Measurements from ENCODE around the gene KLHL34. TPM values are rescaled to one million over a fixed set of nuclear protein-coding genes. Genes with fewer than 3 reads are reported as not detected.

Gene KLHL34
- total and polyA plus RNA-seq, 7 experiments from 2014 or later: 0.41 to 5.3 (median 3.5) TPM

DNA sequence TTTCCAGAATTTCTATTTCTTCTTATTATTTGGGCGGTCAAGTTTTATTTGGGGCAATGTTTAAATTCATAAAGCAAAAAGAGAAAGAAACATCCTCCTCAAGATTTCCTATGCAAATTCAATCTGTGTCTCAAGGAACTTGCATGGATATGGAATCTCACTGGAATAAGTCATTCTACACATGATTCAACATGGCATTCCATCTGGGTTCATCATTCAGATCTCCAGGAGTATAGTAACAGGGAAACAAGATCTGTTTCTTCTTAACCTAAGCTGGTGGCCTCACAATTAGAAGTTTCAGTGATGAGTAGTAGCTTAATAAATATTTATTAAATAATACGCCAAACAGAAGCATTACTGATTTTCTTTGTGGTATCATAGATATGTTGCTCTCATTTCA is 19.8 kb downstream of the KLHL34 start:
- CTCF ChIA-PET: interaction anchor here (0.6 kb wide), 1 partner anchor 130 kb away, joined by 3 read pairs; no protein-coding TSS in a partner anchor
- Mint-ChIP-seq H3K27ac (no peak overlapping the region), H3K27me3 (no peaks in the 10 kb centered on the region), H3K9me3 (no peaks in the 10 kb centered on the region), H3K36me3 (peaks cover 0 to 8% (median 0%) of the 10 kb centered on the region in 5 donors), H3K4me3 (no peak overlapping the region), H3K4me1 (no peaks in the 10 kb centered on the region)
- Histone ChIP-seq H3K4me1 (ENCODE audit: control insufficient read depth in 2 of 2, insufficient read depth in 2 of 2, low read length in 2 of 2) (no peaks in the 10 kb centered on the region), H3K36me3 (ENCODE audit: control insufficient read depth in 2 of 3, insufficient read depth in 3 of 3, low read length in 3 of 3) (no peaks in the 10 kb centered on the region), H3K27me3 (ENCODE audit: control insufficient read depth in 2 of 2, insufficient read depth in 2 of 2, low read length in 2 of 2) (no peaks in the 10 kb centered on the region), H3K27ac (ENCODE audit: low read depth, low read length) (no peak overlapping the region), H3K9me3 (ENCODE audit: control insufficient read depth in 2 of 3, low read length in 3 of 3) (no peaks in the 10 kb centered on the region), H3K4me3 (ENCODE audit: low read length) (no peak overlapping the region)
- ATAC-seq: no peak
- DNase-seq: no peak
- intact Hi-C loops (cut with micrococcal nuclease): no loop called here
- POLR2A ChIA-PET: no interaction called here

DNA sequence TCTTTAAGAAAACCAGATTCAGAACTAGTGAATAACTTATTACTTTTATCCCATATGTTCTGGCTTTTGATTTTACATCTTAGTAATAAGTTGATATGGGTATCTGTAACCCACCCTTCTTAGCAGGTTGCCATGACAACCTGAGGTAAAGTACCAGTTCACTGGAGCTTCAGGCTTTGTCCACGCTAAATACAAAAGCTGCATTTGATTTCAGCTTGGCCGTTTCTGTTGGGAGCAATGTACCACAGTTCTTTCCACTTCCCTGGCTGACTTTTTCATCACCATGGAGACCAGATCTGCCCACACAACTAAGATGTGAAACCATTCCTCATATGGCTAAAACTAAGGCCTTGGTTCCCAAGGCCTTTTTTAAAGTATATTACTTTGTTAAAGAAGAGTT is 26.1 kb downstream of the KLHL34 start:
- Histone ChIP-seq H3K4me3 (ENCODE audit: low read length) (no peak overlapping the region), H3K27me3 (ENCODE audit: control insufficient read depth in 2 of 2, insufficient read depth in 2 of 2, low read length in 2 of 2) (no peaks in the 10 kb centered on the region), H3K27ac (ENCODE audit: low read depth, low read length) (no peak overlapping the region), H3K4me1 (ENCODE audit: control insufficient read depth in 2 of 2, insufficient read depth in 2 of 2, low read length in 2 of 2) (no peaks in the 10 kb centered on the region), H3K9me3 (ENCODE audit: control insufficient read depth in 2 of 3, low read length in 3 of 3) (no peaks in the 10 kb centered on the region), H3K36me3 (ENCODE audit: control insufficient read depth in 2 of 3, insufficient read depth in 3 of 3, low read length in 3 of 3) (no peaks in the 10 kb centered on the region)
- Mint-ChIP-seq H3K9me3 (peaks cover 0 to 6% (median 0%) of the 10 kb centered on the region in 11 donors), H3K27me3 (no peaks in the 10 kb centered on the region), H3K4me3 (no peak overlapping the region), H3K36me3 (peaks cover 0 to 18% (median 7%) of the 10 kb centered on the region in 5 donors), H3K27ac (no peak overlapping the region), H3K4me1 (no peaks in the 10 kb centered on the region)
- POLR2A ChIA-PET: no interaction called here
- CTCF ChIA-PET: no interaction called here
- intact Hi-C loops (cut with micrococcal nuclease): no loop called here
- DNase-seq (no peak), ATAC-seq (no peak)

DNA sequence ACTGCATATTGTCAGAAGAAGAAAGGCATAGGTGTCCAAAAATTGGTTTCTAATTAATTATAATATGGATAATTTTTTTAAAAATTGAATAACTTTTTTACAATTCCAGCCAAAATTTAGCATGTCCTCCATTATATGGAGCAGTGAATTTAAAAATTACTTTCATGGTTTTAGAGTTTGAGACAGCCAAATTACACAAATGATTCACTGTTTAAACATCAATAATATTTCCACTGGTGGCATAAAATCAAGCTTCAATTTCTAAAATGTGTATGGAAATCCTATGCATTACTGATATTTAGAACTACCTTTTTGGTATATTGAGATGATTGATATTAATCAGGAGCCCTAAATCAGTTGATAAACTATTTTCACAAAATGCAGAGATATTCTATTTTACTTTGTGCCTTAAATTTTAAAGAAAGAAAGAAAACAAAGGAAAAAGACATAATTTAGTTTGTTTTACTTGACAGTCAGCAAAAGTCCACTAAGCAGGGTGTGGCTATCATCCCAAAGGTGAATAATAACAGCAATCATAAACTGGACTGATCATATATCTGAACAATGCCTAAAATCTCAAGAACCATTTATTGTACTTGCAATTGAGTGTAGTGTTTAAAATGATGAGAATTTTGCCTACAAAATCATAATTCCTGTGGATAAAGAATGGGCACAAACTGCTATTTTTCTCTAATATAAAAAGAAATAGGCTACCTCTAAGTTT is 34.2 kb downstream of the KLHL34 start:
- Histone ChIP-seq H3K27ac (ENCODE audit: low read depth, low read length) (no peak overlapping the region), H3K36me3 (ENCODE audit: control insufficient read depth in 2 of 3, insufficient read depth in 3 of 3, low read length in 3 of 3) (no peaks in the 10 kb centered on the region), H3K4me3 (ENCODE audit: low read length) (no peak overlapping the region), H3K27me3 (ENCODE audit: control insufficient read depth in 2 of 2, insufficient read depth in 2 of 2, low read length in 2 of 2) (no peaks in the 10 kb centered on the region), H3K4me1 (ENCODE audit: control insufficient read depth in 2 of 2, insufficient read depth in 2 of 2, low read length in 2 of 2) (no peaks in the 10 kb centered on the region), H3K9me3 (ENCODE audit: control insufficient read depth in 2 of 3, low read length in 3 of 3) (no peaks in the 10 kb centered on the region)
- ChIA-PET CTCF (no interaction called here), POLR2A (no interaction called here)
- intact Hi-C loops (cut with micrococcal nuclease): no loop called here
- Mint-ChIP-seq H3K9me3 (peaks cover 0 to 12% (median 0%) of the 10 kb centered on the region in 11 donors), H3K4me3 (no peak overlapping the region), H3K27me3 (no peaks in the 10 kb centered on the region), H3K36me3 (peaks cover 0 to 20% (median 18%) of the 10 kb centered on the region in 5 donors), H3K4me1 (peaks cover 0 to 6% (median 0%) of the 10 kb centered on the region in 7 donors), H3K27ac (no peak overlapping the region)
- ATAC-seq: no peak
- no peak for DNase-seq

DNA sequence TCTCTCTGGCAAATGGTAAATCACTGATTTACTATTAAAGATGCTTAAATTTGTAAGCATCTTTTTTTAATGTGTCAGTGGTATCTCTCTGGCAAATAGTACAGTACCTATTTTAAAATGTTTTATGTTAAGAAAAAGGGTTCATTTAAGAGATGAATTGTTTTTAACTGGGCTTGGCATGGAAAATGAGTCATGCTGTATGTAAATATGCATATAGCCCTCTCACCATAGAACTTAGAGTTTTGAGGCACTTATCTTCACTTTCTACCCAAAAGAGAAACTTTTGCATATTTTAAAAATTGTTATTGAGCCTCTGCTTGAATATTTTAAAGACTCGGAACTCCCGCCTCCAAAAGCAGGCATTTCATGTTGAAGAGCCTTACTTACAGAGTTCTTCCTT is 37.9 kb downstream of the KLHL34 start:
- no peaks in the 10 kb centered on the region for H3K9me3 Mint-ChIP-seq
- no peak for DNase-seq
- CTCF ChIA-PET: no interaction called here

DNA sequence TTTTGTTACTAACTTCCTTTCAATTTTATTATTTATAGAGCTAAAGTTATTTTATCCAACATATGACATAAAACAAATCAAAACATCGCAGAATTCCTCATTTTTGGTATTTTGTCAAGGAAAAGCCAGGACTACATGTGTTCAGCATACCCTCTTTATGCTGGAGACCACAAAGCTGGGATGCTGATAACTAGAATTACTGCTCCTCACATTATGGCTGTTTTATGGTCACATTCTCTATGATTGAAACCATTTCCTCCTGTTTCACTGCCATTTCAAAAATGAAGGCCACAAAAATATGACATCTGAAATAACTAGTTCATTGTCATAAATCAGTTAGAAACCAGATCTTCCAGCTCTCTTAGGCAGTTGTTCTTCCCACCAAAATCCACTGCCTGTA is 41.7 kb downstream of the KLHL34 start:
- DNase-seq (no peak), ATAC-seq (no peak)
- CTCF ChIA-PET: no interaction called here
- H3K9me3 Mint-ChIP-seq: no peaks in the 10 kb centered on the region
- H3K27me3 ChIP-seq (ENCODE audit: control insufficient read depth in 2 of 2, insufficient read depth in 2 of 2, low read length in 2 of 2): no peaks in the 10 kb centered on the region
- H3K36me3 Mint-ChIP-seq: peaks cover 0 to 21% (median 7%) of the 10 kb centered on the region in 5 donors
- no peaks in the 10 kb centered on the region for H3K9me3 ChIP-seq (ENCODE audit: control insufficient read depth in 2 of 3, low read length in 3 of 3)
- no peak overlapping the region for H3K27ac Mint-ChIP-seq
- no peaks in the 10 kb centered on the region for H3K27me3 Mint-ChIP-seq
- no peaks in the 10 kb centered on the region for H3K4me1 ChIP-seq (ENCODE audit: control insufficient read depth in 2 of 2, insufficient read depth in 2 of 2, low read length in 2 of 2)
- H3K36me3 ChIP-seq (ENCODE audit: control insufficient read depth in 2 of 3, insufficient read depth in 3 of 3, low read length in 3 of 3): no peaks in the 10 kb centered on the region
- H3K4me1 Mint-ChIP-seq: no peaks in the 10 kb centered on the region
- no peak overlapping the region for H3K4me3 Mint-ChIP-seq
- POLR2A ChIA-PET: no interaction called here
- H3K27ac ChIP-seq (ENCODE audit: low read depth, low read length): no peak overlapping the region
- intact Hi-C loops (cut with micrococcal nuclease): no loop called here
- no peak overlapping the region for H3K4me3 ChIP-seq (ENCODE audit: low read length)

More for the DNA sequence above, 37.9 kb downstream of the KLHL34 start:
- Histone ChIP-seq H3K9me3 (ENCODE audit: control insufficient read depth in 2 of 3, low read length in 3 of 3) (no peaks in the 10 kb centered on the region), H3K4me1 (ENCODE audit: control insufficient read depth in 2 of 2, insufficient read depth in 2 of 2, low read length in 2 of 2) (no peaks in the 10 kb centered on the region), H3K4me3 (ENCODE audit: low read length) (no peak overlapping the region), H3K27me3 (ENCODE audit: control insufficient read depth in 2 of 2, insufficient read depth in 2 of 2, low read length in 2 of 2) (no peaks in the 10 kb centered on the region), H3K36me3 (ENCODE audit: control insufficient read depth in 2 of 3, insufficient read depth in 3 of 3, low read length in 3 of 3) (no peaks in the 10 kb centered on the region), H3K27ac (ENCODE audit: low read depth, low read length) (no peak overlapping the region)
- intact Hi-C loops (cut with micrococcal nuclease): no loop called here
- POLR2A ChIA-PET: no interaction called here
- Mint-ChIP-seq H3K4me1 (no peaks in the 10 kb centered on the region), H3K27ac (no peak overlapping the region), H3K27me3 (no peaks in the 10 kb centered on the region), H3K4me3 (no peak overlapping the region), H3K36me3 (peaks cover 0 to 13% (median 0%) of the 10 kb centered on the region in 5 donors)
- ATAC-seq: no peak

DNA sequence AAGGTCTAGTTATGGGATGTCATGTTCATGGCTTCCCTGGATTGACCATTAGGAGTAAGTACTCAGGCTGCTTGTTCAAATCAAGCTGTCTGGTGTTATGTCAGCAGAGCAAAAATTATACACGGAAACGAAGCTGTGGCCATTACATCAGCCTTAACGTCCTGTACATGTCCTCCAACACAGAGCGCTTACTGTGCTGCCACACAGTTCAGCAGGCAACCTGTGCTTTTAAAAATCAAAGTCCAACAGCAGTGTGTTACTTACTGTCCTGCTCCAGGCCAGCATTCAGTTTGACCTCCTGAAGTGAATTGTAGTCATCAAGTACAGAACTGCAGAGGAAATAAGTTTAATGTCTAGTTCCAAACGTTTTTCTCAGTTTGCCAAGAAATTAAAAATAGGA is 46.0 kb downstream of the KLHL34 start:
- Histone ChIP-seq H3K4me1 (ENCODE audit: control insufficient read depth in 2 of 2, insufficient read depth in 2 of 2, low read length in 2 of 2) (no peaks in the 10 kb centered on the region), H3K9me3 (ENCODE audit: control insufficient read depth in 2 of 3, low read length in 3 of 3) (no peaks in the 10 kb centered on the region), H3K36me3 (ENCODE audit: control insufficient read depth in 2 of 3, insufficient read depth in 3 of 3, low read length in 3 of 3) (no peaks in the 10 kb centered on the region), H3K27me3 (ENCODE audit: control insufficient read depth in 2 of 2, insufficient read depth in 2 of 2, low read length in 2 of 2) (no peaks in the 10 kb centered on the region), H3K4me3 (ENCODE audit: low read length) (no peak overlapping the region), H3K27ac (ENCODE audit: low read depth, low read length) (no peak overlapping the region)
- Mint-ChIP-seq H3K27me3 (no peaks in the 10 kb centered on the region), H3K36me3 (peaks cover 0 to 39% (median 21%) of the 10 kb centered on the region in 5 donors), H3K9me3 (no peaks in the 10 kb centered on the region), H3K4me1 (no peaks in the 10 kb centered on the region), H3K27ac (no peak overlapping the region), H3K4me3 (no peak overlapping the region)
- ATAC-seq: no peak
- intact Hi-C loops (cut with micrococcal nuclease): no loop called here
- POLR2A ChIA-PET: no interaction called here
- CTCF ChIA-PET: no interaction called here
- no peak for DNase-seq

DNA sequence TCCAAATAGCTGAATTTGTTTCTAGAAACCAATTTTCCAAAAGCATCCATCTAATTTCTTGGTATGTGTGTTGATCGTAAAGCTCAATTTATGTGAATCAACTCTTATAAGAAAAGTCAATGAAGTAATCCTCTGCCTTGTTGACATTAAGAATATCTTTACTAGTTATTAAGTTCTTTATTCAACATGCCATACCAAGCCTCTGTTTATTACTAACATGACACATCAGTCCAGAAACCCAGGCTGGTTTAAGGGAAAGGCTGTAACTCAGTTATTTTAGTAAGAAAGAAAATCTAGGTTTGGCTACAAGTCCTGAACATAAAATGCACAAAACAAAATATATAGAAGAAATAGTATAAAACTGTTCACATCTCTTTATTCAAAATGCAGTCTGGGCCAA is 48.0 kb downstream of the KLHL34 start:
- ChIA-PET CTCF (no interaction called here), POLR2A (no interaction called here)
- DNase-seq: no peak
- Mint-ChIP-seq H3K4me1 (no peaks in the 10 kb centered on the region), H3K9me3 (no peaks in the 10 kb centered on the region), H3K36me3 (peaks cover 0 to 45% (median 21%) of the 10 kb centered on the region in 5 donors), H3K27ac (no peak overlapping the region), H3K27me3 (no peaks in the 10 kb centered on the region), H3K4me3 (no peak overlapping the region)
- no peaks in the 10 kb centered on the region for H3K27me3 ChIP-seq (ENCODE audit: control insufficient read depth in 2 of 2, insufficient read depth in 2 of 2, low read length in 2 of 2)
- H3K4me1 ChIP-seq (ENCODE audit: control insufficient read depth in 2 of 2, insufficient read depth in 2 of 2, low read length in 2 of 2): no peaks in the 10 kb centered on the region
- no peak overlapping the region for H3K27ac ChIP-seq (ENCODE audit: low read depth, low read length)
- no peak overlapping the region for H3K4me3 ChIP-seq (ENCODE audit: low read length)
- intact Hi-C loops (cut with micrococcal nuclease): no loop called here
- H3K36me3 ChIP-seq (ENCODE audit: control insufficient read depth in 2 of 3, insufficient read depth in 3 of 3, low read length in 3 of 3): no peaks in the 10 kb centered on the region
- no peak for ATAC-seq
- H3K9me3 ChIP-seq (ENCODE audit: control insufficient read depth in 2 of 3, low read length in 3 of 3): no peaks in the 10 kb centered on the region

Measured in naive thymus-derived CD4-positive, alpha-beta T cell (primary cell).